Bronchial epithelial cell (primary cell): ENCODE measurements around the gene MYOZ1. TPM values are rescaled to one million over a fixed set of nuclear protein-coding genes. Genes with fewer than 3 reads are reported as not detected.

Source experiments
- DNase-seq: peaks from one replicate; pipeline ENCODE4 v3.0.0-alpha.2; 2010; ENCODE audit warnings: low read depth
- FAIRE-seq: peaks from 2 replicates; lab custom pipeline; 2011; peaks lifted over from hg19 to GRCh38; lab: Jason Lieb, UNC
- H3K27me3 ChIP-seq: 2 replicates; pipeline ENCODE4 v1.5.1; 2011; ENCODE audit warnings: low read length; ENCODE audit not compliant: control insufficient read depth, insufficient read depth
- H3K36me3 ChIP-seq: 2 replicates; pipeline ENCODE4 v1.5.1; 2011; ENCODE audit warnings: low read length; ENCODE audit not compliant: control insufficient read depth, insufficient read depth
- H3K4me3 ChIP-seq: 2 replicates; pipeline ENCODE4 v1.5.1; 2011; ENCODE audit warnings: mild to moderate bottlenecking, low read depth, low read length, control low read depth
- total RNA-seq: library from RNA; depleted of rRNA; stranded (reverse); fragments of >200 nt; gene quantifications from 2 replicates; pipeline ENCODE4 v1.2.1, GENCODE V29; 2014
- TF ChIP-seq, protein P1 (sequence below): IDR thresholded peaks from 2 replicates; pipeline ENCODE4 v1.5.1; 2011; ENCODE audit warnings: mild to moderate bottlenecking, moderate library complexity, low read length, control low read depth, inconsistent platforms; ENCODE audit not compliant: insufficient read depth, severe bottlenecking

Gene MYOZ1
- total RNA-seq, 1 donor from 2014 or later, result not detected

DNA sequence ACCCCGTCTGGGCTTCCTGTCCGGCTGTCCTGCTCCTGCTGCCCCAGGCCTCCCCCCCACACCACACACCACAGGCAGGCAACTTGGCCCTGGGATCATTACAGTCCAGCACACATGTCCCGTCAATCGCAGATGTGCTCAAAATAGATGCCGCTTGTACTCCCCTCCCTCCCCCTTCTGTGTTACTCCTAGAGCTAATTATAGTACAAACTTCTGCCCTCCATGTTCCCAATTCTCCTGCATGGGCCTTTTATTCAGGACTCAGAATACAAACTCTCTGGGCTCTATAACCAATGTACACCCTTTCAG, 14.7 kb upstream of the MYOZ1 start, which contains the start of gene SYNPO2L:
SYNPO2L (minus strand) TSS at position 40 of the 309 bp plus-strand sequence. CDS start 107 bp downstream, outside the sequence.
- H3K4me3 ChIP-seq, result no peak within 1 kb of the TSS
- no peaks in the 10 kb centered on the region for H3K27me3 ChIP-seq
- H3K36me3 ChIP-seq, result no peaks in the 10 kb centered on the region
- DNase-seq (no peak), FAIRE-seq (no peak)
- TF ChIP-seq, protein P1, sequence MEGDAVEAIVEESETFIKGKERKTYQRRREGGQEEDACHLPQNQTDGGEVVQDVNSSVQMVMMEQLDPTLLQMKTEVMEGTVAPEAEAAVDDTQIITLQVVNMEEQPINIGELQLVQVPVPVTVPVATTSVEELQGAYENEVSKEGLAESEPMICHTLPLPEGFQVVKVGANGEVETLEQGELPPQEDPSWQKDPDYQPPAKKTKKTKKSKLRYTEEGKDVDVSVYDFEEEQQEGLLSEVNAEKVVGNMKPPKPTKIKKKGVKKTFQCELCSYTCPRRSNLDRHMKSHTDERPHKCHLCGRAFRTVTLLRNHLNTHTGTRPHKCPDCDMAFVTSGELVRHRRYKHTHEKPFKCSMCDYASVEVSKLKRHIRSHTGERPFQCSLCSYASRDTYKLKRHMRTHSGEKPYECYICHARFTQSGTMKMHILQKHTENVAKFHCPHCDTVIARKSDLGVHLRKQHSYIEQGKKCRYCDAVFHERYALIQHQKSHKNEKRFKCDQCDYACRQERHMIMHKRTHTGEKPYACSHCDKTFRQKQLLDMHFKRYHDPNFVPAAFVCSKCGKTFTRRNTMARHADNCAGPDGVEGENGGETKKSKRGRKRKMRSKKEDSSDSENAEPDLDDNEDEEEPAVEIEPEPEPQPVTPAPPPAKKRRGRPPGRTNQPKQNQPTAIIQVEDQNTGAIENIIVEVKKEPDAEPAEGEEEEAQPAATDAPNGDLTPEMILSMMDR, result no peak

DNA sequence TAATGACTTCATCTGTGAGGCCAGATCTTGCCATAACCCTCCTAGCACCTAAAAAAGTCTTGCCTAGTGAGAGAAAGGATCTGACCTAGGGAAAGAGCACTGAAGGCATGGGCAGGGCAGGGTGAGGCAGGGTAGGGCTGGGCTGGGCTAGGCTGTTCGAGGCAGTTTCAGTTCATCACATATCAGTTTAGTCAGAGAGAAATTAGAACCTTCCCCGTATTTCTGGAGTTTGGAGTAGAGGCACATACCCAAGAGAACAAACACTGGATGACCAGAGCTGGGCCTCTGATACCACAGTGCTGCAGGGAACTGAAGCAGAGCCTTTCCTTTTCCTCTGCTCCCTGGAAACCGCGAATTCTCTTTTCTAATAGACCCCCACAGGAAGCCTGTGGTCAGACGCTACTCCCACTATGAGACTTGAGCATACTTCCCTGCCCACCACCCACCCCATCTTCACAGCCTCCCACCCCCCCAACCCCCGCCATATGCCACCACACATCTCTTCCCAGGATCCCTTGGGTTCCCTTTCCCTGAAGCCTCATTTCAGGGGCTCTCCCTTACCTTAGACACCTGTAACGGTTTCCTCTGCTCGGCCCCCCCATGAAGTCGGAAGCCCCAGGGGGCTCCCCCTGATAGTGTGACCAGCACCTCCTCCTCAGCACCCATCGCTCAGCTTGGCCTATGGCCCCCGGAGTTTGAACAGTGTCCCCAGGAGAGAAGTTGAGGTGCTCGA, 14.1 kb upstream of the MYOZ1 start:
- no peak for DNase-seq
- TF ChIP-seq, protein P1, result no peak
- no peak for FAIRE-seq
- H3K4me3 ChIP-seq, result no peak overlapping the region
- no peaks in the 10 kb centered on the region for H3K27me3 ChIP-seq
- no peaks in the 10 kb centered on the region for H3K36me3 ChIP-seq

DNA sequence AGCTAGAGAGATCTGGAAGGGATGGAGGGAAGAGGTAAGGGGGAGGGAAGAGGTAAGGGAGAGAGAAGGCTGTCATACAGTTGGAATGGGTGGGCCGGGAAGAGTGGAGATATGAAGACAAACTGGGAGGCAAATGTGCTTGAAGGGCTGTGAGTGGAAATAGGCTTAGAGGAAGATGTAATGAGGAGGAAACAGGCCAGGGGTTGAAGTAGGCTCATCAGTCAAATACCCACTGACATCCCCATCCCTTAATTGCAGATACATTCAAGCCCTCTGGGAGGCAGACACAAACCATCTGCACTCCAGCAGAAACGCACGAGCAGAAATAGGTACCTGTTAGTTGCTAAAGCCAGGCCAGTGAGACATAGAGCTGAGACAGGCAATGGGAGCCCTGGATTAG, 12.4 kb upstream of the MYOZ1 start:
- no peaks in the 10 kb centered on the region for H3K36me3 ChIP-seq
- FAIRE-seq (no peak), DNase-seq (no peak)

DNA sequence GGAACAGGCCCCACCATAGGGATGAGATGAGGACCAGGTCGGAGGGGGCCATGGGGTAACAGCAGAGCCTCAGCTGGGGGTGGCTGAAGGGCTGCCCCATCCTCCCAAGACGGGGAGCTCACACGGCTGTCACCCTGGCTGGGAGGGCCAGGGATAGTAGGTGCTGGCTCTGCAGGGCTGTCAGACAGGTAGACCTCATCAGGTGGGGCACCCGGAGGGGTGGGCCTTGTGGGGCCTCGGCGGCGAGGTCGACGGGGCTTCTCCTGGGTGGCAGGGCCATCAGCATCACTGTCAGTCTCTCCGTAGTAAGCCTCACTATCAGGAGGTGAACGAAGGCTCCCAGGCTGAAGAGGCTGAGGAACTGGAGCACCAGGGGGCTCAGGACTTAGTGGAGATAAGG, 11.9 kb upstream of the MYOZ1 start:
- DNase-seq (no peak), FAIRE-seq (no peak)
- no peak overlapping the region for H3K4me3 ChIP-seq
- no peaks in the 10 kb centered on the region for H3K27me3 ChIP-seq
- H3K36me3 ChIP-seq, result no peaks in the 10 kb centered on the region
- TF ChIP-seq, protein P1, result no peak

More for the DNA sequence above, 12.4 kb upstream of the MYOZ1 start:
- TF ChIP-seq, protein P1, result peak; percentile 18
- Histone ChIP-seq H3K4me3 (no peak overlapping the region), H3K27me3 (no peaks in the 10 kb centered on the region)

DNA sequence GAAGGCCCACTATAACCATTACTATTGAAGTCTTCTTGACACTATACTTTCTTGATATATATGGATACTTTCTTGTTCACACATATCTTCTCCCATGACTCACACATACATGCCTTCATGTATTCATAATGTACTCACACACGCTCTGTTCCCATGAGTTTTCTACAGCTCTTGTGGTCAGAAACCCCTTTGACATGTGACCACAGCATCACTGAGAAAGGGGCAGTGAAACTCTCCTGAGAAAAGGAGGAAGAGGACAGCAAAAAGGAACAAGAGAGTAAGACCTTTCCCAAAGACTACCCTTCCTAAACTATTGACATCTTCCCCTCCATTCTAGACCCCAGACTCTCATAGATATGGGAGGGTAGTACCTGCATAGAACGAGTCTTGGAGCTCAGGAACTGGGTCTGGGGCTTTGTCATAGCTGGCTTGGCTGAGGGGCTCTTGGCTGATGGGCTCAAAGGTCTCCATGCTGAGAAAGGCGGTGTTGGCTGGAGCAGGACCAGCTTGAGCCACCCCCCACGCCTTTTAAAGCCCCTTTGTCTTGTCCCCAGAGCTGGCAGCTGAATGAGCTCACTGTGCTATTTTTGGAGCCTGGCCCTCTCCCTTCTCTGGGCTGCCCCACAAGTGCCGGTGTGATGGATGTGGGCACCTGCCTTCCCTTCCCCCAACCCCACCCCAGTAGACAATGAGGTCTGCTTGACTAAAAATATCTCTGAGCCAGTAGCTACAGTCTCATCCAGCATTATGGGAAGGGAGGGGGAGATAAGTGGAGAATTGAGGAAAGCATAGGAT, 9.5 kb upstream of the MYOZ1 start:
- H3K27me3 ChIP-seq, result no peaks in the 10 kb centered on the region
- TF ChIP-seq, protein P1, result no peak
- FAIRE-seq, result no peak
- H3K4me3 ChIP-seq, result no peak overlapping the region
- peak; percentile 76 for DNase-seq
- H3K36me3 ChIP-seq, result no peaks in the 10 kb centered on the region
